LNCAP (cell line): Measurements from ENCODE around the gene FNIP1.

Source experiments
- TF ChIP-seq, protein P1 (sequence below): fragments of 450-650 bp; IDR thresholded peaks from 2 replicates; pipeline ENCODE4 v1.5.1; 2017; ENCODE audit warnings: mild to moderate bottlenecking

FNIP1 gene

GRCh38 chr5:131644370-131644769, 152.4 kb downstream of the FNIP1 start:
- TF ChIP-seq, protein P1, sequence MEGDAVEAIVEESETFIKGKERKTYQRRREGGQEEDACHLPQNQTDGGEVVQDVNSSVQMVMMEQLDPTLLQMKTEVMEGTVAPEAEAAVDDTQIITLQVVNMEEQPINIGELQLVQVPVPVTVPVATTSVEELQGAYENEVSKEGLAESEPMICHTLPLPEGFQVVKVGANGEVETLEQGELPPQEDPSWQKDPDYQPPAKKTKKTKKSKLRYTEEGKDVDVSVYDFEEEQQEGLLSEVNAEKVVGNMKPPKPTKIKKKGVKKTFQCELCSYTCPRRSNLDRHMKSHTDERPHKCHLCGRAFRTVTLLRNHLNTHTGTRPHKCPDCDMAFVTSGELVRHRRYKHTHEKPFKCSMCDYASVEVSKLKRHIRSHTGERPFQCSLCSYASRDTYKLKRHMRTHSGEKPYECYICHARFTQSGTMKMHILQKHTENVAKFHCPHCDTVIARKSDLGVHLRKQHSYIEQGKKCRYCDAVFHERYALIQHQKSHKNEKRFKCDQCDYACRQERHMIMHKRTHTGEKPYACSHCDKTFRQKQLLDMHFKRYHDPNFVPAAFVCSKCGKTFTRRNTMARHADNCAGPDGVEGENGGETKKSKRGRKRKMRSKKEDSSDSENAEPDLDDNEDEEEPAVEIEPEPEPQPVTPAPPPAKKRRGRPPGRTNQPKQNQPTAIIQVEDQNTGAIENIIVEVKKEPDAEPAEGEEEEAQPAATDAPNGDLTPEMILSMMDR: no peak

GRCh38 chr5:131641494-131641893, 155.3 kb downstream of the FNIP1 start:
- TF ChIP-seq, protein P1: no peak

DNA sequence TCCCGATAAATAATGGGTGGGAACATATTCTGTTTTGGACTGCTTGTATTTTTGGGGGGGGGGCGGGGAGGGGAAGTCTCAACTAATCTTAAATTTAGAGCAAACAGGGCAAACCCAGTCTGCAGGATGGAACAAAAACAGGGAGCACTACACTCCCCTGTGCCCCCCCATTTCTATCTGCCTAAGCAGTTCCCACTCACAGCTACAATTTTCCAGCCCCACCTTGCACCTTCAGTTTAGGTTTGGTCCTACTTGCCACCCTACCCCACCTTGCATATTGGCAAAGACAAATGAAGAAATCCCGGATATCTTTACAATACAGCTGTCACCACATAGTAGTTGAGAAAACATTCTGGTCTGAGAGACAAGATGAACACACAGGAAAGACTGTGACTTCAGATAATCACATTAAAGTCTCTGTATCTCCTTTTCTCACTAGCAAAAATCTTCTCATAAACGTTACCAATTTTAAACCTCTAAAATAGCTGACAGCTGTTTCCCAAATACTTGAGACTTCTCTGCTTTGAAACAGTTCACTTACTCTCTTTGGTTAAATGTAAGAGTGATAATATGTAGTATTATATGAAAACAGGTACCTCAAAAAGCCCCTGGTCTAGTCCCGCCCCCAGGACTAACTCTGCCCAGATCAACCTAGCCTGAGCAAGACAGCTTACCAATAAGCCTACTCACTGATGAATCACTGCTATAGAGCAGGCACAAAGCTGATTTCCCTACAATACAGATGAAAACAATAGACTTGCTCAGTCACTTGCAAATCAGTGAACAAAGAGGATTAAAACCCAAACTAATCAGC, 156.6 kb downstream of the FNIP1 start:
- TF ChIP-seq, protein P1: no peak

DNA sequence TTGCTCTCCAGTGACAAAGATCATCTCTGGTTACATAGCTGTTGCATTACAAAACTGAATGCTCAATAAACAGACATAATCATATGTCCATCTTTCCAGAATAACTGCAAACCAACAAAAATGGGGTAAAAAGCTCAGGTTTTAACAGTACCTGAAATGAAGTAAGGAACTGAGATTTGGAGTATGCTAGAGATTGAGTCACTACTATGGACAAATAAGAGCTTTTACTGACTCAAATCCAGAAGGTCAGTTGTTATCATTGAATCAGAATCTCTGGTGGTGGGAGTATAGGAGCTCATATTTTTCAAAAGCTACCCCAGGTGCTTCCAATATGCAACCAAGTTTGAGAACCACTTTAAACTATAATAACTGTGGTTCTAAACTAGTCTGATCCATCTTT, 157.7 kb downstream of the FNIP1 start:
- TF ChIP-seq, protein P1: no peak

- TF ChIP-seq, protein P1: no peak
These were observed 159.1 kb downstream of the FNIP1 start for GRCh38 chr5:131637694-131638093.

DNA sequence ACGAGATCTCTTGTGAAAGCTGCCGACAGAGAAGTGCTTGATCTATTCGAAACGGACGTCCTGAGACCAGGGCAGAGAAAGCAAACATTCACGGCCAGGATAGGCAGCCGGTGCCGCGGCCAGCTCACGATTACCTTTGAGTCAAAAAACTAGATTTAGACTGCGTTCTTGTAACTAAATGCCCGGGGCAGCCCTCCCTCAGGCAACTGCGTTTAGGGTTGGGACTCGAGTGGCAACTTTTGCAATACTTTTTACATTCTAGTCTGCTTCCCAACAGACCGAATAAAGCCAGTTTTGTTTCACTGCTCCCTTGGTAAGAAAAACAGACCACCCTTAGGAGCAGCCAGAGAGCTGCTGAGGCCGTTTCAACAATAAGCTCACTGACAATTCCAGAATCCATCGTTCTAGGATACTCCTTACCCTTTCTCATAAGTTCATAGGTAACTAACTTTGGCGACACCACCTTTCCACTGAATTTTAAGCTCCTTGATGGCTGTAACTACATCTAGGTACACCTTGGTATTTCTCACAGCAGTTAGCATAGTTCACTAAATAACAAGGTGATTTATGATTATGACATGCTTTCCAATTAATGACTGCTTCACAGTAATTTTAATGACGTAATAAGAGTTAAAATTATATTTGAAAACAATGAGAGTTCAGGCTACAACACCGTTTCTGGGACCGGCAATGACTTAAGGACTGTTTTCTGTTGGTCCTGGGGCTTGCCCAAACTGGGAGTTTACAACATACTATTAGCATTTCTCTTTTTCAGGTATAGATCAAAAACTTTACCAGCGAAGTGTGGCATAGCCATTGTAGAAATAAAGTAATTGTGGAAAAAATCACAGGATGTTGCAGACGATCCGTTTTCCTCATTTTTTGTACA, 160.9 kb downstream of the FNIP1 start:
- TF ChIP-seq, protein P1: no peak

- TF ChIP-seq, protein P1: no peak
These were observed 161.7 kb downstream of the FNIP1 start, which contains the start of gene RAPGEF6 for GRCh38 chr5:131634996-131635683. Gene RAPGEF6 (minus strand): TSS chr5:131635229. CDS start chr5:131635030, 199 bp downstream.
